ENCODE results near the gene C16orf89. TPM values are rescaled to one million over a fixed set of nuclear protein-coding genes. Genes with fewer than 3 reads are reported as not detected.
"Not testable (repeated sequence)": the region's sequence is repeated elsewhere in the genome, so short reads cannot be mapped to it uniquely, and the experiment has no call there.

Gene C16orf89
- total and polyA plus RNA-seq, 7 experiments from 2014 or later = not detected

GRCh38 chr16:5044581-5044980 lies 21.2 kb downstream of the C16orf89 start:
- H3K4me3 Mint-ChIP-seq; ATAC-seq; H3K27me3 Mint-ChIP-seq; H3K4me3 ChIP-seq (ENCODE audit: low read length); H3K4me1 Mint-ChIP-seq; DNase-seq; H3K27me3 ChIP-seq (ENCODE audit: control insufficient read depth in 2 of 2, insufficient read depth in 2 of 2, low read length in 2 of 2); H3K27ac ChIP-seq (ENCODE audit: low read depth, low read length); H3K36me3 ChIP-seq (ENCODE audit: control insufficient read depth in 2 of 3, insufficient read depth in 3 of 3, low read length in 3 of 3); H3K4me1 ChIP-seq (ENCODE audit: control insufficient read depth in 2 of 2, insufficient read depth in 2 of 2, low read length in 2 of 2); H3K9me3 ChIP-seq (ENCODE audit: control insufficient read depth in 2 of 3, low read length in 3 of 3); H3K27ac Mint-ChIP-seq; intact Hi-C loops (cut with micrococcal nuclease); POLR2A ChIA-PET: not testable (repeated sequence)
- Mint-ChIP-seq H3K9me3 (peaks cover 0 to 12% (median 2%) of the 10 kb centered on the region in 11 donors), H3K36me3 (peaks cover 0 to 32% (median 10%) of the 10 kb centered on the region in 5 donors)
- CTCF ChIA-PET = interaction anchor here (0.6 kb wide), 1 partner anchor 14 kb away, joined by 3 read pairs; no protein-coding TSS in a partner anchor

- Histone ChIP-seq H3K27ac (ENCODE audit: low read depth, low read length) (no peak overlapping the region), H3K27me3 (ENCODE audit: control insufficient read depth in 2 of 2, insufficient read depth in 2 of 2, low read length in 2 of 2) (no peaks in the 10 kb centered on the region), H3K4me3 (ENCODE audit: low read length) (no peak overlapping the region), H3K9me3 (ENCODE audit: control insufficient read depth in 2 of 3, low read length in 3 of 3) (no peaks in the 10 kb centered on the region), H3K4me1 (ENCODE audit: control insufficient read depth in 2 of 2, insufficient read depth in 2 of 2, low read length in 2 of 2) (no peaks in the 10 kb centered on the region), H3K36me3 (ENCODE audit: control insufficient read depth in 2 of 3, insufficient read depth in 3 of 3, low read length in 3 of 3) (no peaks in the 10 kb centered on the region)
- POLR2A ChIA-PET = no interaction called here
- ATAC-seq = no peak
- Mint-ChIP-seq H3K9me3 (peaks cover 0 to 7% (median 0%) of the 10 kb centered on the region in 11 donors), H3K27ac (no peak overlapping the region), H3K36me3 (peaks cover 0 to 32% (median 8%) of the 10 kb centered on the region in 5 donors), H3K4me1 (peaks cover 0 to 2% (median 0%) of the 10 kb centered on the region in 7 donors), H3K27me3 (peaks cover 0 to 7% (median 0%) of the 10 kb centered on the region in 5 donors), H3K4me3 (no peak overlapping the region)
- CTCF ChIA-PET = interaction anchor here (0.6 kb wide), 1 partner anchor 13 kb away, joined by 3 read pairs; no protein-coding TSS in a partner anchor
- DNase-seq = no peak
- intact Hi-C loops (cut with micrococcal nuclease) = no loop called here
Measured at GRCh38 chr16:5044011-5044540, 21.7 kb downstream of the C16orf89 start.

GRCh38 chr16:5042574-5043171 lies 23.1 kb downstream of the C16orf89 start:
- CTCF ChIA-PET = no interaction called here
- Histone ChIP-seq H3K9me3 (ENCODE audit: control insufficient read depth in 2 of 3, low read length in 3 of 3) (no peaks in the 10 kb centered on the region), H3K4me3 (ENCODE audit: low read length) (no peak overlapping the region), H3K27me3 (ENCODE audit: control insufficient read depth in 2 of 2, insufficient read depth in 2 of 2, low read length in 2 of 2) (no peaks in the 10 kb centered on the region), H3K4me1 (ENCODE audit: control insufficient read depth in 2 of 2, insufficient read depth in 2 of 2, low read length in 2 of 2) (no peaks in the 10 kb centered on the region), H3K27ac (ENCODE audit: low read depth, low read length) (no peak overlapping the region), H3K36me3 (ENCODE audit: control insufficient read depth in 2 of 3, insufficient read depth in 3 of 3, low read length in 3 of 3) (no peaks in the 10 kb centered on the region)
- intact Hi-C loops (cut with micrococcal nuclease) = no loop called here
- Mint-ChIP-seq H3K27me3 (no peaks in the 10 kb centered on the region), H3K4me1 (peaks cover 0 to 2% (median 0%) of the 10 kb centered on the region in 7 donors), H3K4me3 (no peak overlapping the region), H3K9me3 (no peaks in the 10 kb centered on the region), H3K27ac (no peak overlapping the region), H3K36me3 (peaks cover 0 to 25% (median 8%) of the 10 kb centered on the region in 5 donors)
- DNase-seq (no peak), ATAC-seq (no peak)
- POLR2A ChIA-PET = no interaction called here

GRCh38 chr16:5041600-5042133 lies 24.1 kb downstream of the C16orf89 start:
- Histone ChIP-seq H3K4me3 (ENCODE audit: low read length) (no peak overlapping the region), H3K4me1 (ENCODE audit: control insufficient read depth in 2 of 2, insufficient read depth in 2 of 2, low read length in 2 of 2) (no peaks in the 10 kb centered on the region), H3K27ac (ENCODE audit: low read depth, low read length) (no peak overlapping the region), H3K9me3 (ENCODE audit: control insufficient read depth in 2 of 3, low read length in 3 of 3) (no peaks in the 10 kb centered on the region), H3K36me3 (ENCODE audit: control insufficient read depth in 2 of 3, insufficient read depth in 3 of 3, low read length in 3 of 3) (no peaks in the 10 kb centered on the region), H3K27me3 (ENCODE audit: control insufficient read depth in 2 of 2, insufficient read depth in 2 of 2, low read length in 2 of 2) (no peaks in the 10 kb centered on the region)
- Mint-ChIP-seq H3K27me3 (no peaks in the 10 kb centered on the region), H3K27ac (no peak overlapping the region), H3K9me3 (no peaks in the 10 kb centered on the region), H3K4me1 (peaks cover 0 to 2% (median 0%) of the 10 kb centered on the region in 7 donors), H3K36me3 (peaks cover 0 to 19% (median 6%) of the 10 kb centered on the region in 5 donors), H3K4me3 (no peak overlapping the region)
- intact Hi-C loops (cut with micrococcal nuclease) = no loop called here
- DNase-seq (no peak), ATAC-seq (no peak)
- ChIA-PET CTCF (no interaction called here), POLR2A (no interaction called here)

GRCh38 chr16:5040451-5040850 lies 25.3 kb downstream of the C16orf89 start:
- Mint-ChIP-seq H3K9me3 (no peaks in the 10 kb centered on the region), H3K4me3 (no peak overlapping the region), H3K27me3 (no peaks in the 10 kb centered on the region), H3K36me3 (peaks cover 0 to 16% (median 4%) of the 10 kb centered on the region in 5 donors), H3K27ac (no peak overlapping the region), H3K4me1 (peaks cover 0 to 5% (median 0%) of the 10 kb centered on the region in 7 donors)
- intact Hi-C loops (cut with micrococcal nuclease) = no loop called here
- no peaks in the 10 kb centered on the region for H3K4me1 ChIP-seq (ENCODE audit: control insufficient read depth in 2 of 2, insufficient read depth in 2 of 2, low read length in 2 of 2)
- H3K36me3 ChIP-seq (ENCODE audit: control insufficient read depth in 2 of 3, insufficient read depth in 3 of 3, low read length in 3 of 3) = no peaks in the 10 kb centered on the region
- no peak overlapping the region for H3K27ac ChIP-seq (ENCODE audit: low read depth, low read length)
- ChIA-PET CTCF (no interaction called here), POLR2A (no interaction called here)
- H3K4me3 ChIP-seq (ENCODE audit: low read length) = no peak overlapping the region
- ATAC-seq (no peak), DNase-seq (no peak)
- no peaks in the 10 kb centered on the region for H3K9me3 ChIP-seq (ENCODE audit: control insufficient read depth in 2 of 3, low read length in 3 of 3)
- H3K27me3 ChIP-seq (ENCODE audit: control insufficient read depth in 2 of 2, insufficient read depth in 2 of 2, low read length in 2 of 2) = no peaks in the 10 kb centered on the region

GRCh38 chr16:5036228-5037156 lies 29.3 kb downstream of the C16orf89 start:
- ATAC-seq = no peak
- CTCF ChIA-PET = interaction anchor here (0.8 kb wide), 1 partner anchor 789 kb away, joined by 3 read pairs; no protein-coding TSS in a partner anchor

More at GRCh38 chr16:5036228-5037156, 29.3 kb downstream of the C16orf89 start:
- POLR2A ChIA-PET = interaction anchor here (1.9 kb wide), 1 partner anchor 36 kb away, joined by 4 read pairs; no protein-coding TSS in a partner anchor
- intact Hi-C loops (cut with micrococcal nuclease) = no loop called here
- H3K27ac Mint-ChIP-seq = peak overlapping the region in 1 of 9 donors; percentile 59
- peaks cover 0 to 1% (median 0%) of the 10 kb centered on the region in 5 donors for H3K36me3 Mint-ChIP-seq
- no peaks in the 10 kb centered on the region for H3K9me3 Mint-ChIP-seq
- Histone ChIP-seq H3K9me3 (ENCODE audit: control insufficient read depth in 2 of 3, low read length in 3 of 3) (no peaks in the 10 kb centered on the region), H3K27ac (ENCODE audit: low read depth, low read length) (no peak overlapping the region), H3K27me3 (ENCODE audit: control insufficient read depth in 2 of 2, insufficient read depth in 2 of 2, low read length in 2 of 2) (no peaks in the 10 kb centered on the region), H3K4me1 (ENCODE audit: control insufficient read depth in 2 of 2, insufficient read depth in 2 of 2, low read length in 2 of 2) (peaks cover 17 to 18% of the 10 kb centered on the region in 2 donors), H3K4me3 (ENCODE audit: low read length) (no peak overlapping the region), H3K36me3 (ENCODE audit: control insufficient read depth in 2 of 3, insufficient read depth in 3 of 3, low read length in 3 of 3) (no peaks in the 10 kb centered on the region)
- DNase-seq = no peak
- H3K4me3 Mint-ChIP-seq = no peak overlapping the region
- peaks cover 17 to 33% (median 23%) of the 10 kb centered on the region in 7 donors for H3K4me1 Mint-ChIP-seq
- H3K27me3 Mint-ChIP-seq = no peaks in the 10 kb centered on the region

Data from naive thymus-derived CD4-positive, alpha-beta T cell (primary cell).